NCI-H82 treated with DMSO at 0.1 percent for 48 hours (cell line): Measurements from ENCODE around the gene MUC12.
"Not testable (repeated sequence)": the region's sequence is repeated elsewhere in the genome, so short reads cannot be mapped to it uniquely, and the experiment has no call there.

Source experiments
- DNase-seq: peaks from one replicate; lab custom pipeline; 2025; ENCODE audit not compliant: unreplicated experiment; lab: John Stamatoyannopoulos, UW

Gene MUC12, protein sequence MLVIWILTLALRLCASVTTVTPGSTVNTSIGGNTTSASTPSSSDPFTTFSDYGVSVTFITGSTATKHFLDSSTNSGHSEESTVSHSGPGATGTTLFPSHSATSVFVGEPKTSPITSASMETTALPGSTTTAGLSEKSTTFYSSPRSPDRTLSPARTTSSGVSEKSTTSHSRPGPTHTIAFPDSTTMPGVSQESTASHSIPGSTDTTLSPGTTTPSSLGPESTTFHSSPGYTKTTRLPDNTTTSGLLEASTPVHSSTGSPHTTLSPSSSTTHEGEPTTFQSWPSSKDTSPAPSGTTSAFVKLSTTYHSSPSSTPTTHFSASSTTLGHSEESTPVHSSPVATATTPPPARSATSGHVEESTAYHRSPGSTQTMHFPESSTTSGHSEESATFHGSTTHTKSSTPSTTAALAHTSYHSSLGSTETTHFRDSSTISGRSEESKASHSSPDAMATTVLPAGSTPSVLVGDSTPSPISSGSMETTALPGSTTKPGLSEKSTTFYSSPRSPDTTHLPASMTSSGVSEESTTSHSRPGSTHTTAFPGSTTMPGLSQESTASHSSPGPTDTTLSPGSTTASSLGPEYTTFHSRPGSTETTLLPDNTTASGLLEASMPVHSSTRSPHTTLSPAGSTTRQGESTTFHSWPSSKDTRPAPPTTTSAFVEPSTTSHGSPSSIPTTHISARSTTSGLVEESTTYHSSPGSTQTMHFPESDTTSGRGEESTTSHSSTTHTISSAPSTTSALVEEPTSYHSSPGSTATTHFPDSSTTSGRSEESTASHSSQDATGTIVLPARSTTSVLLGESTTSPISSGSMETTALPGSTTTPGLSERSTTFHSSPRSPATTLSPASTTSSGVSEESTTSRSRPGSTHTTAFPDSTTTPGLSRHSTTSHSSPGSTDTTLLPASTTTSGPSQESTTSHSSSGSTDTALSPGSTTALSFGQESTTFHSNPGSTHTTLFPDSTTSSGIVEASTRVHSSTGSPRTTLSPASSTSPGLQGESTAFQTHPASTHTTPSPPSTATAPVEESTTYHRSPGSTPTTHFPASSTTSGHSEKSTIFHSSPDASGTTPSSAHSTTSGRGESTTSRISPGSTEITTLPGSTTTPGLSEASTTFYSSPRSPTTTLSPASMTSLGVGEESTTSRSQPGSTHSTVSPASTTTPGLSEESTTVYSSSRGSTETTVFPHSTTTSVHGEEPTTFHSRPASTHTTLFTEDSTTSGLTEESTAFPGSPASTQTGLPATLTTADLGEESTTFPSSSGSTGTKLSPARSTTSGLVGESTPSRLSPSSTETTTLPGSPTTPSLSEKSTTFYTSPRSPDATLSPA (N-terminal part only)

DNA sequence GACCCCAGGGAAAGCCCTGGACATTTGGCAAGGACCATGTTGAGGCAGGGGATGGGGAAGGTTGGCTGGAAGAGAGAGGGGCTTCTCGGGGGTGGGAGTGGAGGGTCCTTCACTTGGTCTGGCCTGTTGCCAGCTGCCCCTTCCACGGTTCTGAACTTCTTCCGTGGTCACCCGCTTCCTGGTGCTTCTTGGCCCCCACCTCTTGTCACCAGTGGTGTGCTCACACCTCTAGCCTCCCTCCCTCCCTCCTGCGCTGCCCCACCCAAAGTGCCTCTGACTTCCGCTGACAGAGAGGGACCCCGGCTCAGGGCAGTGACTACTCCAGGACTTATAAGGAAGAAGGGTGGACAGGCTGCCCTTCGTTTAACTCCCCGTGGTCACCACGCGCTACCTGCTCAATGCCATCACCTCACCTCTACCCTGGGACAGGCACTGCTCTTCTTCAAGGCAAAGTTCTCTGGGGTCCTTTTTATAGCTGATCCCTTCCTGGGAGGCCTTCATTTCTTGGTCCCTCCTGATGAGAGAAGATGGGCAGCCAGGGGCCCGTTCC, at the start of gene MUC12:
Gene MUC12, plus strand, starts transcription at position 500 of the 550 bp plus-strand sequence. CDS start 58 bp downstream, outside the sequence.
- DNase-seq: no peak

GRCh38 chr7:100919779-100920437, 49.5 kb upstream of the MUC12 start:
- DNase-seq: not testable (repeated sequence)

GRCh38 chr7:100921039-100921438, 48.3 kb upstream of the MUC12 start:
- DNase-seq: no peak

- DNase-seq: peak; percentile 81
Measured at GRCh38 chr7:100923616-100924015, 45.7 kb upstream of the MUC12 start.

DNA sequence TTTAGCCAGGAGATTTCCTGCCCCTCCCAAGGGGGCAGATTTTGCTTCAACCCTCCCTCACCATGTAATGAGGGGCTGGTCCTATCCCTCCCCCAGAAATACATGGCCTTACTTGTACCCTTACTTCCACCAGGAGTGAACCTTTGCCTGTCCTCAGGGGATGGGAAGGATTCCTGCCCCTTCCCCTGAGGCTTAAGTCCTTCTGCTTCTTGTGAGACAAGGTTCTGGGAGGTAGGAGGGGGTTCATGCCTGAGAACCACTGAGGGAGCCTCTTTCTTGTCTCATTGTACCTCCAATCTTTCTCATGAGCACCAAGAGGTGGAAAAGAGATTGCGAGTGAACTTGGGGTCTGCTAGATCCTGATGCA, 39.6 kb upstream of the MUC12 start:
- no peak for DNase-seq

- DNase-seq: no peak
Measured at GRCh38 chr7:100933734-100934133, 35.6 kb upstream of the MUC12 start.

DNA sequence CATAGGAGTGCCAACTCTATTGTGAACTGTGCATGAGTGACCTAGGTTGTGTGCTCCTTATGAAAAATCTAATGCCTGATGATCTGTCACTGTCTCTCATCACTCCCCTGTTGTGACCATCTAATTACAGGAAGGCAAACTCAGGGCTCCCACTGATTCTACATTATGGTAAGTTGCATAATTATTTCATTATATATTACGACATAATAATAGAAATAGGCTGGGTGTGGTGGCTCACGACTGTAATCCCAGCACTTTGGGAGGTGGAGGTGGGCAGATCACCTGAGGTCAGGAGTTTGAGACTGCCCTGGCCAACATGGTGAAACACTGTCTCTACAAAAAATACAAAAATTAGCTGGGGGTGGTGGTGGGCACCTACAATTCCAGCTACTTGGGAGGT, 34.0 kb upstream of the MUC12 start:
- DNase-seq: not testable (repeated sequence)

DNA sequence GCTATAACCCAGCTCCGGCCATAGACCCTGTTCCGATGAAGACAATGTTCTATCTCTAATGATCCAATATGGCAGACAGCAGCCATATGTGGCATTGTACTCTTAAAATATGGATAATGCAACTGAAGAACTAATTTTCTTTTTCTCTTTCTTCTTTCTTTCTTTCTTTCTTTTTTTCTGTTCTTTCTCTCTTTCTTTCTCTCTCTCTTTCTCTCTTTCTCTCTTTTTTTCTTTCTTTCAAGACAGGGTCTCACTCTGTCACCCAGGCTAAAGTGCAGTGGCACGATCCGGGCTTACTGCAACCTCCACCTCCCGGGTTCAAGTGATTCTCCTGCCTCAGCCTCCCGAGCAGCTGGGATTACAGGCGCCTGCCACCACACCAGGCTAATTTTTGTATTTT, 33.2 kb upstream of the MUC12 start:
- not testable (repeated sequence) for DNase-seq

DNA sequence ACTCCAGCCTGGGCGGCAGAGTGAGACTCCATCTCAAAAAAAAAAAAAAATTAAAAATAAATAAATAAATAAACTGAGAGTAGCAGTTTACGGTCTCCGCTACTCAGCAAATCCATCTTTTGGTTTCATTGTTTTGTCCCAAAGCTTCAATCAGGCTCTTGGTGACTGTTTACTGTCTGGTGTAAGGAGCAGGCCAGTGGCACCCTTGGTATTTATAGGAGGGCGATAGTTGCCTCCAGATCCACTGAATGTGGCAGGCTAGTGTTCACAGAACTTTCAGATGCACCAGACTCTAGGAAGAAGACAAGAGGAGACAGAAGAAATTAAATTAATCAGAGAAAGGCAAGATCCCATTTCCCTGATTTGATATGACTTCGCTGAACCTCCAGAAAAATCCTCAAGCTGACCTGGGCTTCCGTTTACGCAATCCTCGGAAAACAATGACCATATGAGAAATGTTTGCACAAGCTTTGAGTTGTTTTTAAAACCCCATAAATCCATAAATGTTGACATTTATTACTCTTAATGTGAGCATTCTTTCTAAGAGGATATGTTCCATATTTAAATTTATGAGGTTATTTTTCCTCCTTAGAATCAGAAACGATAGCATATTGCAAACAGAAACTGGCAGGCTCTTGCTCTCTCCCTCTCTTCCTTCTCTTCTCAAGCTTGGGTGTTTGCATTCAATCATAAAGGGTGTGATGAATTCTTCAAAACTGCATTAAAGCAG, 27.2 kb upstream of the MUC12 start:
- no peak for DNase-seq

GRCh38 chr7:100943693-100944092, 25.7 kb upstream of the MUC12 start:
- DNase-seq: no peak

- no peak for DNase-seq
Measured at GRCh38 chr7:100944138-100944537, 25.2 kb upstream of the MUC12 start.

DNA sequence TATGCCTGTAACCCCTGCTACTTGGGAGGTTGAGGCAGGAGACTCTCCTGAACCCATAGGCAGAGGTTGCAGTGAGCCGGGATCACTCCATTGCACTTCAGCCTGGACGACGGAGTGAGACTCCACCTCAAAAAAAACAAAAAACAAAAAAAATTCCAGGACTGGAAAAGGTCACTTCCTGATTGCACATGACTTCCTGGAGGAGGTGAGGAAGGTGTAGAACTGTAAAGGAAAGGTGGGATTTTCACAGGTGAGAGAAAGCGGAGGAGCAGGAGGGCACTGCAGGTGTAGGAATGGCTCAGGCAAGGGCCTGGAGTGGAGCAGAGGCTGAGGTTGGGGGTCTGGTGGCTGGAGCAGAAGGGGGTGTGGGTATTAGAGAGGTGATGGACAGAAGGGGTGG, 23.3 kb upstream of the MUC12 start:
- DNase-seq: no peak

DNA sequence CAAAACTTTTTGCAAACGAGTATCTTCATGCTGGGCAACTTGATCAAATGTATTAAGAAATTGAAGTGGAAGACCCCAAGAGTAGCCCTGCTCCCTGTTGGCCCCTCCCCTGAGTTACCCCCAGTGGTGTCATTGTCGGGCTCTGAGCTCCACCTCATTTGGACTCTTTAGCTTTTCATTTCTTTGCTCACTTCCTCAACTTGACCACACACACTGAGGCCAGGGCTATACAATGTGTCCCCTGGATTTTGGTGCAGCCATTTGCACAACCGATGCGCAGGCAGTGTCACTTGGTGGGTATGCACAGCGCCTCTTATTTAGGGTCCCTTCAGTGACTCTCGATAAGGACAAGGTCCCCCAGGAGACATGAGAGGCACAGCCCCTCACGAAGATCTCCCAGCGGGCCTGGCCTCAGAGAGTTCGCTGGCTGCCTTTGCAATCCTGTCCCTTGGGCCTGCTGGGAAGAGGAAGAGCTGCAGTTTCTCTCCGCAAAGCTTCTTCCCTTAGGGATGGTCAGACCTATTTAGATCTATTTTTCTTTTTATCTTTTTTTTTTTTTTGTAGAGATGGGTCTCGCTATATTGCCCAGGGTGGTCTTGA, 22.5 kb upstream of the MUC12 start:
- no peak for DNase-seq

DNA sequence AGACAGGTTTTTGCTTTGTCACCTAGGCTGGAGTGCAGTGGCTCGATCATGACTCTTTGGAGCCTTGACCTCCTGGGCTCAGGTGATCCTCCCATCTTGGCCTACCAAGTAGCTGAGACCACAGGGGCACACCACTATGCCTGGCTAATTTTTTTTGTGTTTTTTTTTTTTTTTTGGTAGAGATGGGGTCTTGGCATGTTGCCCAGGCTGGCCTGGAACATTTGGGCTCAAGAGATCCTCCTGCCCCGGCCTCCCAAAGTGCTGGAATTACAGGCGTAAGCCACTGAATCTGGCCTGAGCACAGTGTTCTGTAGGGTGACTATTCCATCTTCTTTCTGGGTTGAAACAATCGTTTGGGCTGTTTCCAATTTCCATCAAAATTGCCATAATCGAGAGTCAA, 21.6 kb upstream of the MUC12 start:
- no peak for DNase-seq

GRCh38 chr7:100949227-100949932, 20.0 kb upstream of the MUC12 start, which contains the start of gene MUC3A:
MUC3A (plus strand) TSS chr7:100949534; CDS start chr7:100949625, 91 bp downstream.
- DNase-seq: no peak

- DNase-seq: no peak
Measured at GRCh38 chr7:100949933-100950443, 19.4 kb upstream of the MUC12 start.

GRCh38 chr7:100951172-100951571, 18.2 kb upstream of the MUC12 start:
- no peak for DNase-seq

- no peak for DNase-seq
Measured at GRCh38 chr7:100951888-100952560, 17.3 kb upstream of the MUC12 start.
